ENCODE measurements around the gene BCAS3.

BCAS3 gene

DNA sequence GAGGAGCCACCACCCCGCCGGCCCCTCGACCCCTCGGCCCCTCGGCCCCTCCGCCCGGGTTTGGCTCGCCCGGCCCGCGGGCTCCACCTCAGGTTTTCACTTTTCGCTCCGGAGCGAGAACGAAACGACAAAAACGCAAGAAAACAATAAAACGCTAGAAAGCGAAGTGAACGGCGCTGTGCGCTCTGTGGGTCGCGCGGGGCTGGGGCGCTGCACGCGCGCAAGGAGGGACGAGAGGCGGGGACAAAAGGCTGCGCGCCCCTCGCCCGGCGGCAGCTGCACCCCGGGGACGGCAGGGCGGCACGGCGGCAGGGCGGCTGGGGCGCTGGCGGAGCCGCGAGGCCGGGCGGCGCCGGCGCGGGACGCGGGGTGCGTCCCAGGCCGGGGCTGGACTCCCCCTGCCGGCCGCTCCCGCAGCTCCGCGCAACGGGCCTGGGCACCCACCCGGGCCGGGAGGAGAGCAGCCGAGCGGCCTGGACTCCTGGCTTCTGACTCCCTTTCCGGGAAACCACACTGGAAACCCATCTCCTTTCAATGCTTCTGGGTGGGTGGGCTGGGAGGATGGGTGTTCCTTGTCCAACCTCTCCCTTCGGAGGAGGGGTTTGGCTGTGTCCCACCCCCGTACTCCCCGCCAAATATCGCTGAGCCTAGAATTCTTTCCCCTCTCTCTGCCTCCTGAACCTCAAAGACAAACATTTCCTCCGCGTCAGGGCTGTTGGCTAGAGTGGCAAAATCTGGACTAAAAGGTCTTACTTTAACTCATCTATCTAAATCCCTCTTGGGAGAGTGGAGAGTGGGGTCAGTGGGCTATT is 731.9 kb downstream of the BCAS3 start:
- no peak for TF ChIP-seq ZFX (IDR thresholded peaks at IDR 0.05; ENCODE audit: borderline replicate concordance)
- TF ChIP-seq, protein P1, sequence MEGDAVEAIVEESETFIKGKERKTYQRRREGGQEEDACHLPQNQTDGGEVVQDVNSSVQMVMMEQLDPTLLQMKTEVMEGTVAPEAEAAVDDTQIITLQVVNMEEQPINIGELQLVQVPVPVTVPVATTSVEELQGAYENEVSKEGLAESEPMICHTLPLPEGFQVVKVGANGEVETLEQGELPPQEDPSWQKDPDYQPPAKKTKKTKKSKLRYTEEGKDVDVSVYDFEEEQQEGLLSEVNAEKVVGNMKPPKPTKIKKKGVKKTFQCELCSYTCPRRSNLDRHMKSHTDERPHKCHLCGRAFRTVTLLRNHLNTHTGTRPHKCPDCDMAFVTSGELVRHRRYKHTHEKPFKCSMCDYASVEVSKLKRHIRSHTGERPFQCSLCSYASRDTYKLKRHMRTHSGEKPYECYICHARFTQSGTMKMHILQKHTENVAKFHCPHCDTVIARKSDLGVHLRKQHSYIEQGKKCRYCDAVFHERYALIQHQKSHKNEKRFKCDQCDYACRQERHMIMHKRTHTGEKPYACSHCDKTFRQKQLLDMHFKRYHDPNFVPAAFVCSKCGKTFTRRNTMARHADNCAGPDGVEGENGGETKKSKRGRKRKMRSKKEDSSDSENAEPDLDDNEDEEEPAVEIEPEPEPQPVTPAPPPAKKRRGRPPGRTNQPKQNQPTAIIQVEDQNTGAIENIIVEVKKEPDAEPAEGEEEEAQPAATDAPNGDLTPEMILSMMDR (IDR thresholded peaks at IDR 0.05): peak; percentile 85
- no peak overlapping the region for H3K27ac ChIP-seq

DNA sequence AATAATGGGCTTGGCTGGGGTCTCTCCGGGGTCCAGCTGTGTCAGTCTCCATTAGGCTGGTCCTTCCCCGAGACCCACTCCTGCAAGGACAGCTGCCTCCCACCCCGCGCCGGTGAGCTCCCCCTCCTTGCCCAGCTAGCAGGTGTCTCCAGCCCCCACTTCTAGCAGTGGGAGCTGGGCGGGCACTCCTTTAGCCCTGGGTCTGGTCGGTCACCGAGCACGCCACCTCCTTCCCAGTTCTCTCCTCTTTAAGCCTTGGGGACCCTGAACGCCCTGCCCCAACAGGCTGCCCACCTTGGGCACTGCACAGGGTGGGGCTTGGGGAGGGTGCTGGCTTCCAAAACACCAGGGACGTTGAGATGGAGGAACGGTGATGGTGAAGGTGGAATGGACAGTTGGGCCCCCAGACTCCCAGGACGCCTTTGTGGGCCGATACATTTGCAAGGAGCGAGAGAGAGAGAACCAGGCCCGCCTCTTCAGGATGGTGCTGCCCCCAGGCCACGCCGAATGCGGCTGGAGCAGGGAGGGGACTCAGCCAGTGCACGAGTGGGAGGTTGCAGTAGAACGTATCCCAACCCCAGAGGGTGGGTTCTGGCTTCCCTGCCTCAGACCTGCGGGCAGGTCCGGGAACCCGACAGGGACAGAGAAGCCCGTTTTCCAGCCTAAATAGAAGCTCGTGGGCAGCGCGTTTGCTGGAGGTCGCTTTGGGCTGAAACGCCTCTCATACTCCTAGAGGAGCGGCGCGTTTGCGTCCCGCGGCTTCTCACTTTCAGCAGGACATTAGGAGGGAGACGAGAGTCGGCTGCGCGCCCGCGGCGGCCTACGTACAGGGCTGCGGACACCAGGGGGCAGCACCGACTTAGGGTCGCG is 732.7 kb downstream of the BCAS3 start:
- TF ChIP-seq, protein P1 (IDR thresholded peaks at IDR 0.05): no peak
- TF ChIP-seq ZFX (IDR thresholded peaks at IDR 0.05; ENCODE audit: borderline replicate concordance): no peak
- H3K27ac ChIP-seq: peak overlapping the region; percentile 88; the same call in 1 of the 2 replicates

- no peak for TF ChIP-seq ZFX (IDR thresholded peaks at IDR 0.05; ENCODE audit: borderline replicate concordance)
- TF ChIP-seq, protein P1 (IDR thresholded peaks at IDR 0.05): no peak
- H3K27ac ChIP-seq: peak overlapping the region; percentile 88
Observed at GRCh38 chr17:61411011-61411260, 733.3 kb downstream of the BCAS3 start.

- TF ChIP-seq, protein P1 (IDR thresholded peaks at IDR 0.05): peak; percentile 15
- no peak for TF ChIP-seq ZFX (IDR thresholded peaks at IDR 0.05; ENCODE audit: borderline replicate concordance)
- H3K27ac ChIP-seq: peak overlapping the region; percentile 88
Observed at GRCh38 chr17:61411261-61412142, 733.9 kb downstream of the BCAS3 start.

- H3K27ac ChIP-seq: peak overlapping the region; percentile 88
- no peak for TF ChIP-seq ZFX (IDR thresholded peaks at IDR 0.05; ENCODE audit: borderline replicate concordance)
- TF ChIP-seq, protein P1 (IDR thresholded peaks at IDR 0.05): peak; percentile 97
Observed at GRCh38 chr17:61412143-61412859, 734.6 kb downstream of the BCAS3 start.

DNA sequence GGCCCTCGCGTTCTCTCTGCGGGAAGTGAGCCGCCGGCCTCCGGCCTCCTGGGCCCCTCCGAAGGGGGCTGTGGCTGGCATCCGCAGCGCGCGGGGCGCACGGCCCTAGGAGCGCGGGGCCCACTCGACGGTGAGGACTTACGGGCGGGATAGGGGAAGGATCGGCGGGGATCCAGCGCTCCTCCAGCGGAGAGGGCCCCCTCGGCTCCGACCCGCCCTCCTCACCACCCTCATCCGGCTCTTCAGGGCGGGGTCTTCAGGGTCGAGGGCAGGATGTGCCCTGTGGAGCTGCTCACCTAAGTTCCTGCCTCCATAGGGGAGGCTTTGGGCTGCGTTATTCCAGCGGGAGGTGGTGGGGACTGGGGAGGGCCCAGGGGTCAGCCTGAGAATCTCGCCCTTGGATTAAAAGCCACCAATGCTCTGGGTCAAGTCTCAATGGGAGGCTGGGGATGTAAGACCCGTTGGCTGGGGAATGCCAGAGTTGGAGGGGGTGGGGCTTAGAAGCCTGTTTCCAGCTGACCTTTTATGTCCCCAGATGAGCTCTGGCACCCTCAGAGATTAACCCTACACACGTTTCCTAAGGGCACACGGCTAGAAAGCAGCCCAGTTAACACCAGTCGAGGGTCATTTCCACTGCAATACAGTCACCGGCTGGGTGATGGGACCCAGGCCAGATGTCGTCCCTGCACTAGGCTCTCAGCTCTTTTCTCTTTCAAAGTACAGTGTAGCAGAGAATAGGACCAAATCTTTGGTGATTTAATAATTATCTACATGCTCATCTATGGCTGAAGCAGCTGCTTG is 735.4 kb downstream of the BCAS3 start:
- no peak for TF ChIP-seq ZFX (IDR thresholded peaks at IDR 0.05; ENCODE audit: borderline replicate concordance)
- peak overlapping the region; percentile 88 for H3K27ac ChIP-seq
